ENCODE data around the gene HSD11B1L.

The HSD11B1L gene

GRCh38 chr19:5667751-5668271, 13.0 kb upstream of the HSD11B1L start:
- DNase-seq (ENCODE audit: low read depth in 3 of 3) = no peak

GRCh38 chr19:5669212-5669611, 11.6 kb upstream of the HSD11B1L start:
- no peak for DNase-seq (ENCODE audit: low read depth in 3 of 3)

- no peak for DNase-seq (ENCODE audit: low read depth in 3 of 3)
These were observed 9.2 kb upstream of the HSD11B1L start for GRCh38 chr19:5671600-5671999.

GRCh38 chr19:5672708-5673459, 7.9 kb upstream of the HSD11B1L start:
- no peak for DNase-seq (ENCODE audit: low read depth in 3 of 3)

- no peak for DNase-seq (ENCODE audit: low read depth in 3 of 3)
These were observed 7.1 kb upstream of the HSD11B1L start for GRCh38 chr19:5673752-5674151.

GRCh38 chr19:5674714-5675113, 6.1 kb upstream of the HSD11B1L start:
- no peak for DNase-seq (ENCODE audit: low read depth in 3 of 3)

GRCh38 chr19:5676105-5676771, 4.6 kb upstream of the HSD11B1L start:
- DNase-seq (ENCODE audit: low read depth in 3 of 3) = no peak

- no peak for DNase-seq (ENCODE audit: low read depth in 3 of 3)
These were observed 4.1 kb upstream of the HSD11B1L start for GRCh38 chr19:5676772-5677105.

- no peak for DNase-seq (ENCODE audit: low read depth in 3 of 3)
These were observed 3.7 kb upstream of the HSD11B1L start for GRCh38 chr19:5677136-5677535.

GRCh38 chr19:5677580-5677979, 3.2 kb upstream of the HSD11B1L start:
- no peak for DNase-seq (ENCODE audit: low read depth in 3 of 3)

- no peak for DNase-seq (ENCODE audit: low read depth in 3 of 3)
These were observed 2.6 kb upstream of the HSD11B1L start for GRCh38 chr19:5678071-5678718.

GRCh38 chr19:5679289-5680083, 1.3 kb upstream of the HSD11B1L start:
- DNase-seq (ENCODE audit: low read depth in 3 of 3) = no peak

GRCh38 chr19:5680084-5680436, 767 bp upstream of the HSD11B1L start:
- DNase-seq (ENCODE audit: low read depth in 3 of 3) = no peak

- no peak for DNase-seq (ENCODE audit: low read depth in 3 of 3)
These were observed 722 bp downstream of the HSD11B1L start for GRCh38 chr19:5681391-5682106.

GRCh38 chr19:5682107-5682482, 1.3 kb downstream of the HSD11B1L start:
- no peak for DNase-seq (ENCODE audit: low read depth in 3 of 3)

GRCh38 chr19:5683177-5683886, 2.5 kb downstream of the HSD11B1L start:
- DNase-seq (ENCODE audit: low read depth in 3 of 3) = no peak

- no peak for DNase-seq (ENCODE audit: low read depth in 3 of 3)
These were observed 4.0 kb downstream of the HSD11B1L start for GRCh38 chr19:5684694-5685430.

- no peak for DNase-seq (ENCODE audit: low read depth in 3 of 3)
These were observed 5.5 kb downstream of the HSD11B1L start for GRCh38 chr19:5686326-5686646.

GRCh38 chr19:5686647-5687359, 6.0 kb downstream of the HSD11B1L start:
- peak; percentile 98 to 100 (median 100) for DNase-seq (ENCODE audit: low read depth in 3 of 3)

All from stimulated activated CD4-positive, alpha-beta T cell treated with anti-CD3 and anti-CD28 coated beads, TNF-alpha, amount 100 ng/mL, for 24 hours (primary cell).